Esophagus squamous epithelium (tissue), 4 donors: ENCODE measurements around the gene HOXA11.

ENCODE experiments used
- POLR2A ChIP-seq, 4 donors: fragments of 450-650 bp; IDR thresholded peaks; one replicate each; pipeline ENCODE4 v1.6.1; 2017; ENCODE audit warnings: antibody characterized with exemption in 4 of 4, mild to moderate bottlenecking in 4 of 4, moderate library complexity in 3 of 4
- TF ChIP-seq, protein P1 (sequence below), 6 experiments: fragments of 450-650 bp in 4 of 6; fragments of 200-600 bp in 2 of 6; sonication (generic) in 2 of 6; IDR thresholded peaks; one replicate each; pipeline ENCODE4 v1.5.1; 2016 to 2019; ENCODE audit warnings: antibody characterized with exemption in 6 of 6, mild to moderate bottlenecking in 4 of 6, moderate library complexity in 4 of 6

GRCh38 chr7:27189997-27190748, 5.1 kb upstream of the HOXA11 start:
- TF ChIP-seq, protein P1, sequence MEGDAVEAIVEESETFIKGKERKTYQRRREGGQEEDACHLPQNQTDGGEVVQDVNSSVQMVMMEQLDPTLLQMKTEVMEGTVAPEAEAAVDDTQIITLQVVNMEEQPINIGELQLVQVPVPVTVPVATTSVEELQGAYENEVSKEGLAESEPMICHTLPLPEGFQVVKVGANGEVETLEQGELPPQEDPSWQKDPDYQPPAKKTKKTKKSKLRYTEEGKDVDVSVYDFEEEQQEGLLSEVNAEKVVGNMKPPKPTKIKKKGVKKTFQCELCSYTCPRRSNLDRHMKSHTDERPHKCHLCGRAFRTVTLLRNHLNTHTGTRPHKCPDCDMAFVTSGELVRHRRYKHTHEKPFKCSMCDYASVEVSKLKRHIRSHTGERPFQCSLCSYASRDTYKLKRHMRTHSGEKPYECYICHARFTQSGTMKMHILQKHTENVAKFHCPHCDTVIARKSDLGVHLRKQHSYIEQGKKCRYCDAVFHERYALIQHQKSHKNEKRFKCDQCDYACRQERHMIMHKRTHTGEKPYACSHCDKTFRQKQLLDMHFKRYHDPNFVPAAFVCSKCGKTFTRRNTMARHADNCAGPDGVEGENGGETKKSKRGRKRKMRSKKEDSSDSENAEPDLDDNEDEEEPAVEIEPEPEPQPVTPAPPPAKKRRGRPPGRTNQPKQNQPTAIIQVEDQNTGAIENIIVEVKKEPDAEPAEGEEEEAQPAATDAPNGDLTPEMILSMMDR (IDR thresholded peaks at IDR 0.05) = no peak
- TF ChIP-seq POLR2A (IDR thresholded peaks at IDR 0.05) = no peak
